Neuron (in vitro differentiated cells): ENCODE data around the gene GFM1.

ENCODE experiments used
- H2AFZ ChIP-seq: one replicate; pipeline ENCODE4 v1.6.1; 2013; ENCODE audit warnings: low read depth, mild to moderate bottlenecking, inconsistent platforms, low read length, moderate library complexity
- H3K27me3 ChIP-seq: one replicate; pipeline ENCODE4 v1.6.1; 2013; ENCODE audit warnings: low read length; ENCODE audit not compliant: insufficient read depth
- H3K36me3 ChIP-seq: one replicate; pipeline ENCODE4 v1.6.1; 2013; ENCODE audit warnings: low read length; ENCODE audit not compliant: insufficient read depth
- H3K4me1 ChIP-seq: one replicate; pipeline ENCODE4 v1.6.1; 2013; ENCODE audit warnings: low read length; ENCODE audit not compliant: insufficient read depth
- H3K4me3 ChIP-seq: 2 replicates; pipeline ENCODE4 v1.5.1; 2013; ENCODE audit warnings: mild to moderate bottlenecking, low read length, moderate library complexity
- H3K9me3 ChIP-seq: one replicate; pipeline ENCODE4 v1.6.1; 2013; ENCODE audit warnings: low read length

Gene GFM1

DNA sequence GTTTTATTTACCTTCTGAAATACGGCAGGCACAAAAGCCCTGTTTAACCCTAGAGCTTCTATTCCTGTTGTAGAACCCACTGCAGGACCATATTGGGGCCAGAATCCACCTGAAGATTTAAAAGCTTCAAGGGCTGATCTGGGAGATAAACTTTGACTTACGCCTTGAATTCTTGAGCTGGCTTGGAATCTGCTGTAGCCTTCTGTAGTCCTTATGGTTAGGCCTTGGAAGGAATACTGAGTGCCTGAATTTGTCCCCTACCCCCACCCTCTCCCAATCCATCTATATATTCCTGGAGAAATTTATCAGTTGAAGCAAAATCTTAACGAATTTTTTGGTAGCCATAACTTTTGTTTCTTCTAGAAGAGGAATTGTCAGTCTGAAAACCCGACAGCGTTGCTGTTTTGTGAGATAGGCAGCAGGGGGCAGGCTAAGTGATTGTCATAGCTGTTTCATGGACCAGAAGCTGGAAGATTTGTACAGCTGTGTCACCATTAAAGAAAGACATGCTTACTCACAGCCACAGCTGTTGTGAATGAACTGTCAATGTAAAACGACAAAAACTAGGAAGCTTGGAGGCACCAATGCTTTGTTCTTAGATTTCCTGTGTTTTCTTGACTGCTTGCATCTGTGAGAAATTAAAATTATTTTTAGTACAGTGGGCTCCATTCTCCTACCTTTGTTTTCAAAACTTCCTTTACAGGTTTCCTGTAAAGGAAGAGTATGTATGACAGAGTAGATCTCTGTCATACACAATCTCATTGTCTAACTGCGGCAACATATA is 15.3 kb downstream of the GFM1 start:
- Histone ChIP-seq H3K9me3 (no peaks in the 10 kb centered on the region), H3K36me3 (peaks cover 61% of the 10 kb centered on the region), H3K4me3 (no peak overlapping the region), H3K27me3 (no peaks in the 10 kb centered on the region), H3K4me1 (no peaks in the 10 kb centered on the region), H2AFZ (no peak overlapping the region)

DNA sequence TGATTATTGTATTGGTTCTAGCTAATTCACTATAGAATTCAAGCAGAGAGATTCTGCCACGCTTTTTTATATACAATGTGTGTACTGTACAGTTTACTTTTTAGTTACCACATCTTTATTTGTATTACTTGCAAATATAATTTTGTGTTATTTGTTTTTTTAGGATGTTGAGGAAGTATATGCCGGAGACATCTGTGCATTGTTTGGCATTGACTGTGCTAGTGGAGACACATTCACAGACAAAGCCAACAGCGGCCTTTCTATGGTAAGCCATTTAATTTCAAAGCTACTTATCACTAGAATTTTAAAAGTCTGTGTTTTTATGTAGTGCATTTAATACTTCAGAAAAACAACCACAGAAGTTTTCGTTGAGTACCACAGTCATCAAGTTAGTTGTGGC is 16.4 kb downstream of the GFM1 start:
- no peaks in the 10 kb centered on the region for H3K9me3 ChIP-seq
- no peaks in the 10 kb centered on the region for H3K4me1 ChIP-seq
- no peaks in the 10 kb centered on the region for H3K27me3 ChIP-seq
- H3K4me3 ChIP-seq: no peak overlapping the region
- peaks cover 57% of the 10 kb centered on the region for H3K36me3 ChIP-seq
- no peak overlapping the region for H2AFZ ChIP-seq

DNA sequence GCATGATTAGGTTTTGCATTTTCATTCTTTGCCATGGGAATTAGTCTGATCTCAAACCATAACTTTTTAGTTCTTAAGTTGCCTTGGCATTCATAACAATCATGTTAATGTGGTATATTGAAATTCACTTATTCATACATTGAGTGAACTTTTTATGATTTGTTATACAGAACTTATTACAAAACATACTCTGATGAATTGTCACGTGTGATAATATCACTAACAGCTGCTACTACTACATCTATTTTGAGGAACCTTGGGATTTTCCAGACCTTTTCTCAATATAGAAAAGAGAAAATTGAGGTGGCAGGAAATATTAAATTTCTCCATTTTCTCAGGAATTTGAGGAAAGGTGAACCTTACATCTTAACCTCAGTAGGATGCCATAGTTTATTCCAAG is 18.9 kb downstream of the GFM1 start:
- no peaks in the 10 kb centered on the region for H3K4me1 ChIP-seq
- H3K4me3 ChIP-seq: no peak overlapping the region
- H3K9me3 ChIP-seq: no peaks in the 10 kb centered on the region
- H3K27me3 ChIP-seq: no peaks in the 10 kb centered on the region
- H3K36me3 ChIP-seq: peaks cover 68% of the 10 kb centered on the region
- no peak overlapping the region for H2AFZ ChIP-seq

DNA sequence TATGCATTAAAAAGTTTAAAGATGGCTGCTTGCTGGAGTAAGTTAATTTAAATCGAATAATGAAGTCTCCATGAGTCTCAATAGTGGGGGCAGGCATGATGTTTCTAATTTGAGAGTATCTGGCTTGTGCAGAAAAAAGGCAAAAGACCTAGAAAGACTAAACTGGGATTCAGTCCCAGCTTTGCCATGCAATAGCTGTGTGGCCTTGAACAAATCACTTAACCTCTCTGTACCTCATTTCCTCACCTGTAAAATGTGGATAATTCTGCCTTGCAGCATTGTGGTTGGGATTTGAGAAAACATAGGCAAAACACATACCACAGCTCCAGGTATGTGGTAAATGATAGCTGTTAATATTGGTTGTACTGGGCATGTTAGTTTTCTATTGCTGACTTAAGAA is 19.5 kb downstream of the GFM1 start:
- H2AFZ ChIP-seq: no peak overlapping the region
- H3K36me3 ChIP-seq: peaks cover 71% of the 10 kb centered on the region
- H3K4me3 ChIP-seq: no peak overlapping the region
- no peaks in the 10 kb centered on the region for H3K27me3 ChIP-seq
- H3K4me1 ChIP-seq: no peaks in the 10 kb centered on the region
- H3K9me3 ChIP-seq: no peaks in the 10 kb centered on the region

DNA sequence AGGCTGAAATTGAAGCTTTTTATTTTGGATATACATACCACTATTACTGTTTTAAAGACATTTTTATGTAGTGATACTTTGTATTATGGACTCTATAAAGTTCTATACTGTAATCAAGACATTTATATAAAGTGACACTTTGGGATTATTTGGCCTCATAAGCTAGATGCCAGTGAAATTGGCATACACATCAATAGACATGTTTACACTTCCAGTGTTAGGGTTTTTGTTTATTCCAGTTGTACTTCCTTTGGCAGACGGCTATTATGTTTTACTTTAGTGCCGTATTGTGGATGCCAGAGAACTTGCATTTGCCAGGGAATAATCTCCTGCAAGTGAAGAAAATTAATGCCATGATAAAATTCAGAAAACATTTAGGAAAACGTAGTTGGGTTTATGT is 22.1 kb downstream of the GFM1 start:
- no peaks in the 10 kb centered on the region for H3K4me1 ChIP-seq
- H3K36me3 ChIP-seq: peaks cover 54% of the 10 kb centered on the region
- H3K9me3 ChIP-seq: no peaks in the 10 kb centered on the region
- no peak overlapping the region for H2AFZ ChIP-seq
- no peaks in the 10 kb centered on the region for H3K27me3 ChIP-seq
- H3K4me3 ChIP-seq: no peak overlapping the region

DNA sequence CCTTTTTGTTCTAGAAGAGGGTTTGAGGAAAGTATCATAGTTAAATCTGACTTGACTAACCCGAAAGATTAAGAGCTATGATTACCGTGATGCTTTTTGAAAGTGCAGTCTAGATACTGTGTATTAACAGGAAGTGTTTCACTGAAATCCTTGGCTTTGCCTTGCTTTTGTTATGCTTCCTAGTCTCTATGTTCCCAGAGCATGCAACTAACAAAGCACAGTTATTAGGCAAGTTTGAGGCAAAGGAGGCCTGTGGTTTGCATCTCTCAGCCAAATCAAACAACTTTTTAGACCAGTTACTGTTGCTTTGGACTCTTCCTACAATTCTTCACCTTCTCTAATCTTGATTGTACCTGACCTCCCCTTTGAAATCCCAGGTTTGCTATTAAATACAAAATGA is 24.2 kb downstream of the GFM1 start:
- Histone ChIP-seq H3K9me3 (no peaks in the 10 kb centered on the region), H3K4me1 (no peaks in the 10 kb centered on the region), H3K36me3 (peaks cover 39% of the 10 kb centered on the region), H3K4me3 (no peak overlapping the region), H3K27me3 (no peaks in the 10 kb centered on the region), H2AFZ (no peak overlapping the region)

DNA sequence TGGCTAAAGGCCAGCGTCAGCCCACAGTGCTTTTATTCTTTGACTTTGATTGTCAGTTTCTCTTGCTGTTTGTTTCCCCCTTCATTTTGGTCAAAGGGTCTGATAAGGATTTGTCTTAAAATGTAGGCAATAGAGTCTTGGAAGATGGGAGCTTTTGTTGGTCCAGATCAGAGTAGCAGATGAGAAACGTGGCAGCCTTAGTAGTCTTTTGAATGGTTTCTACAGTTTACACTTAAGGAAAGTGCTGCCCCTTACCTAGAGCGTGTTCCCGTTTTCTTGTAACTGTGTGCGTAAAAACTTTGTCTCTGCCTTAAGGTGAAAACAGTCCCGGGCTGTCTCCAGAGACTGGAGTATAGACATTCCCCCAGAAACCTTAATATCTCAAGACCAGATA is 27.5 kb downstream of the GFM1 start:
- no peaks in the 10 kb centered on the region for H3K4me1 ChIP-seq
- no peak overlapping the region for H2AFZ ChIP-seq
- peak overlapping the region; percentile 42 for H3K4me3 ChIP-seq
- no peaks in the 10 kb centered on the region for H3K27me3 ChIP-seq
- no peaks in the 10 kb centered on the region for H3K9me3 ChIP-seq
- H3K36me3 ChIP-seq: peaks cover 24% of the 10 kb centered on the region

DNA sequence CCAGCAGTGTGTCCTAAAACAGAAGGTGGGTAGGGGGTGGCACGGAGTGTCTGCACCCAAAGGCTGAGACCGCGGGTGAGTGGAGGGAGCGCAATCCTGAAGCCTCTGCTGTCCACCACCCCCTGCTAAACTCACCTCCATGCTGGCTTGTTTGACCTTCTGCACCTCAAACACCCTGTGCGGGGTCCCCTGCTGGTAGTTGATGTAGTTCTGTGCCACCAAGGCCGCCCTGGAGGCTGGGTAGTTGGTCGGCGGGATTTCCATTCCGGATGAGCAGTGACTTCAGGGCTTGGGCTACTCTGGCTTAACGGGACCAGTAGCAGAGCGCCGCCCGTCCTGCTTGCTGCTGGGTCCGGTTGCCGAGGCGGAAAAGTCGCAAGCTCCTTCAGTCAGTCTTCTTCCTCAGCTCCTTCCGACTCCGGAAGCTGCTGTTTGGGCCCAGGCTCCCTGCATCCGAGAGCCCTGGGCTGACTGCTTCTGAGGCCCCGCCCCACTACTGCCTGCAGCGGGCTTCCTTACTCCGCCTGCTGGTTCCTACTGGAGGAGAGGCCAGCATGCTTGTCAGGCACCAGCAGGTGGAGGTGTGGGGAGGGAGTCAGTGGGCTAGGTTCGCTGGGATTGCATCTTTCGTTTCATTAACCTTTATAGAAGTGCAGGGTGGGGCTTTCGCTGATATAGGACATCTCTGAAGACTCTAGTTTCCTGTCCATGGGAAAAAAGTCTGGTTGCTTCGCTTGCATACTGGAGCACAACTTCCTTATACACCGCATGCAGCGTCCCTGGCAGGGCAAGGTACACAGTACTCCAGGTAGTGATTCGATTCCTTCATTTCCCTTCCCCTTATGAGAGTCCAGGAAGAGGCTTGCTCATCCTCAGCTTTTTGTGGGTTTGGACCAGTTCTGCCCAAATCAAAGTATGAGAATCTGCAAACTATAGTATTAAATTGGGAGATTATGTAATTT is 28.2 kb downstream of the GFM1 start, which contains the start of gene LXN:
LXN (minus strand) TSS at position 434 of the 962 bp plus-strand sequence; CDS start at position 264, 170 bp downstream.
- Histone ChIP-seq H3K4me3 (peak within 1 kb of the TSS; percentile 42), H3K9me3 (no peaks in the 10 kb centered on the region), H2AFZ (no peak within 1 kb of the TSS), H3K4me1 (no peaks in the 10 kb centered on the region), H3K36me3 (peaks cover 18% of the 10 kb centered on the region), H3K27me3 (no peaks in the 10 kb centered on the region)

DNA sequence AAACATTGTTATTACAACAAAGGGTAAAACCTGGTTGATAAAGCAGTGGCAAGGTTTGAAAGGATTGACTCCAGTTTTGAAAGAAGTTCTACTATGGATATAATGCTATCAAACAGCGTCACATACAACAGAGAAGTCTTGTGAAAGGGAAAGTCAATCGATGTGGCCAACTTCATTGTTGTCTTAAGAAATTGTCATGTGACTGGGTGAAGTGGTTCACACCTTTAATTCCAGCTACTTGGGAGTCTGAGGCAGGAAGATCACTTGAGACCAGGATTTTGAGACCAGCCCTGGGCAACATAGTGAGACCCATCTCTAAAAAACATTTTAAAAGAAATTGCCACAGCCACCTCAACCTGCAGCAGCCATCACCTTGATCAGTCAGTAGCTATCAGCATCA is 34.4 kb downstream of the GFM1 start:
- H3K36me3 ChIP-seq: peaks cover 5% of the 10 kb centered on the region
- no peak overlapping the region for H2AFZ ChIP-seq
- no peak overlapping the region for H3K4me3 ChIP-seq
- H3K27me3 ChIP-seq: no peaks in the 10 kb centered on the region
- H3K9me3 ChIP-seq: no peaks in the 10 kb centered on the region
- H3K4me1 ChIP-seq: no peaks in the 10 kb centered on the region

DNA sequence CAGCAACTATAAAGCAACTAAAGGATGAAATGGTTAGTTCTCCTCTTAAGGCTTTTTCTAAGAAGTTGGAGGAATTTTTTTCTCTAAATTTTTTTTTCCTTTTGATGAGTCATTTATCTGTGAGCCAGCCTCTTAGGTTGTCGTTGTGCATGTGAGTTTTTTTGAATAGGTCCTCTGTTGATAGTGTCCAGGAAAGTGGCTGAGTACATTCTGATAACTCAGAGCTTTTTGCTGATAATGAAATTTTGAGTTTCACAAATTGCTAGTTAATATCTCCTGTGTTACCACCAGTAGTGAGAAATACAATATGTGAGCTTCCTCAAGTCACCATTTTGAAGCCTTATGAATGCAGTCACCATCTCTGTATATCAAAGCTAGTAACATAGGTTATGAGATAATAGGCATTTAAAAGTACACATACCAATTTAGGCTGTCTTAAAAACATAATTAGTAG is 35.2 kb downstream of the GFM1 start:
- peaks cover 5% of the 10 kb centered on the region for H3K36me3 ChIP-seq
- no peaks in the 10 kb centered on the region for H3K27me3 ChIP-seq
- no peak overlapping the region for H3K4me3 ChIP-seq
- H3K9me3 ChIP-seq: no peaks in the 10 kb centered on the region
- H2AFZ ChIP-seq: no peak overlapping the region
- no peaks in the 10 kb centered on the region for H3K4me1 ChIP-seq

DNA sequence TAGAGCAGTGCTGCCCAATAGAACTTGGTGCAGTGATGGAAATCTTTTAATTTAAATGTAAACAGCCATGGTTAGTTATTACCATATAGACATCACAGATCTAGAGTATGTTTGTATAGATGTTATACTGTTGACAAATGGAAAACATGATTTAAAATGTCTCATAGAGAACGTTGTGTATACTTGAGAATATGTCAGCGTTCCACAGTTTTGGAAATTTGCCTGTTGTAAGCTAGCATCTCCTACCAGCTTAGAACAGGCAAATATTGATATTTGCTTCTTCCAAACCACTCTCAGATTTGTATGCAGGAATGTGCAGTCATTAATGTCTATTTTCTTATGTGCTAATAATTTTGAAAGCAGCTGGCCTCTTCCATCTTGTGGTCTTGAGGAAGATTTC is 36.5 kb downstream of the GFM1 start:
- H3K4me1 ChIP-seq: no peaks in the 10 kb centered on the region
- H2AFZ ChIP-seq: no peak overlapping the region
- H3K27me3 ChIP-seq: no peaks in the 10 kb centered on the region
- H3K9me3 ChIP-seq: no peaks in the 10 kb centered on the region
- H3K4me3 ChIP-seq: no peak overlapping the region
- peaks cover 10% of the 10 kb centered on the region for H3K36me3 ChIP-seq

DNA sequence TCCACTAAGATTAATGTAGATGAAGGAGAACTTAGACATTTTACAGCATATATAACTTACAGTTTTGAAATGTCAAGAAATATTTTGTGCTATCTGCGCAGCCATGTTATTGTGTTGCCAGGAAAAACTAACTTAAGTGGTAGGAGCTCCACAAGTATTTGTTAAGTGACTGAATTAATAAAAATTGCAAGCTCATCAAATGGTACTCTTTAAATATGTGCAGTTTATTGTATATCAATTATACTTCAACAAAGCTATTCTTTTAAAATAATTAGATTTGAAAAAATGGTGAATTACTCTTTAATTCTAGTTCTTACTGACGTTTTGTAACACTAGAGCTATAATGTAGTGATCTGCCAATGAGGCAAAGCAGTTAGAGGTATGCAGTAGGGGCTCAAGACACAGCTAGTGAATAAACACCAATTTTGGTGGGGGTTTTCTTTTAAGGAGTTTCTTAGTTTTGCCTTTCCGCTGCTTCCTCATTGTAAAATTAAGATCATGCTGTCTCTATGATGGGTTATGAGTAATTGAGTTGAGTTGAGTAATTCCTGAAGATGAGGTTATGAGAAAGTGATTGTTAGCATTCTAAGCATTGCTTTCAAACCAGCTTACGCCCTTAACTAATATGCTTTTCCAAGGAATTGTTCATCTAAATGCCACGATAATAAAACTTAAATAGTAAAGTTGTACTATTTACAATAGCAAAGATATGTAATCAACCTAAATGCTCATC is 39.1 kb downstream of the GFM1 start:
- Histone ChIP-seq H3K36me3 (peaks cover 10% of the 10 kb centered on the region), H3K27me3 (no peaks in the 10 kb centered on the region), H3K4me3 (no peak overlapping the region), H3K9me3 (no peaks in the 10 kb centered on the region), H3K4me1 (no peaks in the 10 kb centered on the region), H2AFZ (no peak overlapping the region)

DNA sequence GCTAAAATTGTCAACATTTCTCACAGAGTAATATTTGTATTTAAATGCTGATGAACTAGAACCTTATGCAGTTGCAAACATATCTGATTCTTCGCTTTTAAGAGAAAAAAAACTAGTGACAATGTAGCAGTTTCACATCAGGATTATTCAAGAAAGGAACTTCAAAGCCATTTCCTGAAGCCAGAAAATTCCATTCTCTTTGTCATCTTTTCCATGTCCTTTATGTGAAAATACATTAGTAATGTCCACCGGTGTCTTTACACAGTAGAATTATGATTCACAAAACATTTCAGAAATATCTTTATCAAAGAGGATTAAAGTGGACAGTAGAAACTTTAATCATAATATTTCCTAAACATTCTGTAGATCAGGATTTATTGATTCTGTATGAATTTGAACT is 40.8 kb downstream of the GFM1 start:
- Histone ChIP-seq H3K9me3 (no peaks in the 10 kb centered on the region), H3K36me3 (peaks cover 11% of the 10 kb centered on the region), H2AFZ (no peak overlapping the region), H3K4me3 (no peak overlapping the region), H3K4me1 (no peaks in the 10 kb centered on the region), H3K27me3 (no peaks in the 10 kb centered on the region)
